ENCODE data around the gene GRIP1. TPM values are rescaled to one million over a fixed set of nuclear protein-coding genes. Genes with fewer than 3 reads are reported as not detected.

Gene GRIP1
- total RNA-seq, 1 experiment from 2014 or later = 22.5 TPM

DNA sequence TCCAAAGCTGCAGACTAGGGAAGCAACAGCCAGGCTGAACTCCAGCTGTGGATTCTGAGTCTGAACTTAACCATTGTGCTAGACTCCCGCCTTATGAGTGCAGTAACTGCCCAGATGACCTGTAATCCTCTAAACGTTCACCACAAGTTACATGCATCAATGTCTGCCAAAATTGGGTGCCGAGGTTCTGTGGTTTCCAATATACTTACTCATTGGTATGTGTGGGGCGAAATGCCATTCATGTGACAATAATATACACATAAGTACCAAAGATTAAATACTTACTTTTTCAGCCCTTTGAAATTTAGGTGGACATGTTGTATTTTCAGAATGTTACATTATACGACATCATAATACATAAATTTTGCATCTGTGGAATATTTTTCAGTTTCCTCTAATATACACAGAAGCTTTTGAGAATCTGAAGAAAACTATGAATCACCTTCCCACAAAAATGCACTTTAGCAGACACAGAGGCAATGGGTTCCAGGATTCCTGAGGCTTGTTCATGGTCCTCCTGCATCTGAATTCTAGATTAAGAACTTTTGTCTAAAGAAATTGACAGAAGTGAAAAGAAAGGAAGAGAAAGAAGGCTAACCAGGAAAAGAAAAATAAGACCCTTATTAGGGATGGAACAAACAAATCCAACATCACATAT is 31.7 kb downstream of the GRIP1 start (continued):
- TF ChIP-seq, protein P1, sequence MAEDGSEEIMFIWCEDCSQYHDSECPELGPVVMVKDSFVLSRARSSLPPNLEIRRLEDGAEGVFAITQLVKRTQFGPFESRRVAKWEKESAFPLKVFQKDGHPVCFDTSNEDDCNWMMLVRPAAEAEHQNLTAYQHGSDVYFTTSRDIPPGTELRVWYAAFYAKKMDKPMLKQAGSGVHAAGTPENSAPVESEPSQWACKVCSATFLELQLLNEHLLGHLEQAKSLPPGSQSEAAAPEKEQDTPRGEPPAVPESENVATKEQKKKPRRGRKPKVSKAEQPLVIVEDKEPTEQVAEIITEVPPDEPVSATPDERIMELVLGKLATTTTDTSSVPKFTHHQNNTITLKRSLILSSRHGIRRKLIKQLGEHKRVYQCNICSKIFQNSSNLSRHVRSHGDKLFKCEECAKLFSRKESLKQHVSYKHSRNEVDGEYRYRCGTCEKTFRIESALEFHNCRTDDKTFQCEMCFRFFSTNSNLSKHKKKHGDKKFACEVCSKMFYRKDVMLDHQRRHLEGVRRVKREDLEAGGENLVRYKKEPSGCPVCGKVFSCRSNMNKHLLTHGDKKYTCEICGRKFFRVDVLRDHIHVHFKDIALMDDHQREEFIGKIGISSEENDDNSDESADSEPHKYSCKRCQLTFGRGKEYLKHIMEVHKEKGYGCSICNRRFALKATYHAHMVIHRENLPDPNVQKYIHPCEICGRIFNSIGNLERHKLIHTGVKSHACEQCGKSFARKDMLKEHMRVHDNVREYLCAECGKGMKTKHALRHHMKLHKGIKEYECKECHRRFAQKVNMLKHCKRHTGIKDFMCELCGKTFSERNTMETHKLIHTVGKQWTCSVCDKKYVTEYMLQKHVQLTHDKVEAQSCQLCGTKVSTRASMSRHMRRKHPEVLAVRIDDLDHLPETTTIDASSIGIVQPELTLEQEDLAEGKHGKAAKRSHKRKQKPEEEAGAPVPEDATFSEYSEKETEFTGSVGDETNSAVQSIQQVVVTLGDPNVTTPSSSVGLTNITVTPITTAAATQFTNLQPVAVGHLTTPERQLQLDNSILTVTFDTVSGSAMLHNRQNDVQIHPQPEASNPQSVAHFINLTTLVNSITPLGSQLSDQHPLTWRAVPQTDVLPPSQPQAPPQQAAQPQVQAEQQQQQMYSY (CRISPR knock-in tag; IDR thresholded peaks at IDR 0.05) = no peak

DNA sequence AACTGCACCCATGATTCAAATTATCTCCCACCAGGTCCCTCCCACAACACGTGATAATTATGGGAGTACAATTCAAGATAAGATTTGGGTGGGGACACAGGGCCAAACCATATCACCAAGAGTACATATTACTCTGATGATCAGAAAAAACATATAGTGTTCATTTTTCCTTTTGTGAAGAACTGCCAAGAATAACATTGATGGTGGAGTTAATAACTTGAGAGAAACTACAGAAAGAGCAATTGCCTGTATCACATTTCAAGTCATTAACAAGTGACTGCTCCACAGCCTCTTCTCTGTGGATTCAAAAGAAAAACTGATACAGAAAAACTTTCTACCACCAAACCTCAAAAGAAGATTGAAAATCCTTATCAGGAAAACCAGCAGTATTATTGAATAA is 34.7 kb downstream of the GRIP1 start:
- peaks cover 3% of the 10 kb centered on the region; the same call in 1 of the 2 replicates for H3K4me1 Mint-ChIP-seq
- DNase-seq (ENCODE audit: low spot score) = no peak
- no peak overlapping the region for H3K27ac Mint-ChIP-seq
- ChIA-PET POLR2A (no interaction called here), CTCF (no interaction called here)
- no peaks in the 10 kb centered on the region for H3K36me3 Mint-ChIP-seq
- peaks cover 6% of the 10 kb centered on the region; the same call in 1 of the 2 replicates for H3K9me3 Mint-ChIP-seq
- ATAC-seq = no peak
- no peaks in the 10 kb centered on the region for H3K27me3 Mint-ChIP-seq (ENCODE audit: low read depth)
- no peak overlapping the region for H3K4me3 Mint-ChIP-seq
- TF ChIP-seq, protein P2, sequence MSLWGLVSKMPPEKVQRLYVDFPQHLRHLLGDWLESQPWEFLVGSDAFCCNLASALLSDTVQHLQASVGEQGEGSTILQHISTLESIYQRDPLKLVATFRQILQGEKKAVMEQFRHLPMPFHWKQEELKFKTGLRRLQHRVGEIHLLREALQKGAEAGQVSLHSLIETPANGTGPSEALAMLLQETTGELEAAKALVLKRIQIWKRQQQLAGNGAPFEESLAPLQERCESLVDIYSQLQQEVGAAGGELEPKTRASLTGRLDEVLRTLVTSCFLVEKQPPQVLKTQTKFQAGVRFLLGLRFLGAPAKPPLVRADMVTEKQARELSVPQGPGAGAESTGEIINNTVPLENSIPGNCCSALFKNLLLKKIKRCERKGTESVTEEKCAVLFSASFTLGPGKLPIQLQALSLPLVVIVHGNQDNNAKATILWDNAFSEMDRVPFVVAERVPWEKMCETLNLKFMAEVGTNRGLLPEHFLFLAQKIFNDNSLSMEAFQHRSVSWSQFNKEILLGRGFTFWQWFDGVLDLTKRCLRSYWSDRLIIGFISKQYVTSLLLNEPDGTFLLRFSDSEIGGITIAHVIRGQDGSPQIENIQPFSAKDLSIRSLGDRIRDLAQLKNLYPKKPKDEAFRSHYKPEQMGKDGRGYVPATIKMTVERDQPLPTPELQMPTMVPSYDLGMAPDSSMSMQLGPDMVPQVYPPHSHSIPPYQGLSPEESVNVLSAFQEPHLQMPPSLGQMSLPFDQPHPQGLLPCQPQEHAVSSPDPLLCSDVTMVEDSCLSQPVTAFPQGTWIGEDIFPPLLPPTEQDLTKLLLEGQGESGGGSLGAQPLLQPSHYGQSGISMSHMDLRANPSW (CRISPR knock-in tag; conservative IDR thresholded peaks at IDR 0.05; ENCODE audit: low read depth) = no peak
- TF ChIP-seq, protein P3, sequence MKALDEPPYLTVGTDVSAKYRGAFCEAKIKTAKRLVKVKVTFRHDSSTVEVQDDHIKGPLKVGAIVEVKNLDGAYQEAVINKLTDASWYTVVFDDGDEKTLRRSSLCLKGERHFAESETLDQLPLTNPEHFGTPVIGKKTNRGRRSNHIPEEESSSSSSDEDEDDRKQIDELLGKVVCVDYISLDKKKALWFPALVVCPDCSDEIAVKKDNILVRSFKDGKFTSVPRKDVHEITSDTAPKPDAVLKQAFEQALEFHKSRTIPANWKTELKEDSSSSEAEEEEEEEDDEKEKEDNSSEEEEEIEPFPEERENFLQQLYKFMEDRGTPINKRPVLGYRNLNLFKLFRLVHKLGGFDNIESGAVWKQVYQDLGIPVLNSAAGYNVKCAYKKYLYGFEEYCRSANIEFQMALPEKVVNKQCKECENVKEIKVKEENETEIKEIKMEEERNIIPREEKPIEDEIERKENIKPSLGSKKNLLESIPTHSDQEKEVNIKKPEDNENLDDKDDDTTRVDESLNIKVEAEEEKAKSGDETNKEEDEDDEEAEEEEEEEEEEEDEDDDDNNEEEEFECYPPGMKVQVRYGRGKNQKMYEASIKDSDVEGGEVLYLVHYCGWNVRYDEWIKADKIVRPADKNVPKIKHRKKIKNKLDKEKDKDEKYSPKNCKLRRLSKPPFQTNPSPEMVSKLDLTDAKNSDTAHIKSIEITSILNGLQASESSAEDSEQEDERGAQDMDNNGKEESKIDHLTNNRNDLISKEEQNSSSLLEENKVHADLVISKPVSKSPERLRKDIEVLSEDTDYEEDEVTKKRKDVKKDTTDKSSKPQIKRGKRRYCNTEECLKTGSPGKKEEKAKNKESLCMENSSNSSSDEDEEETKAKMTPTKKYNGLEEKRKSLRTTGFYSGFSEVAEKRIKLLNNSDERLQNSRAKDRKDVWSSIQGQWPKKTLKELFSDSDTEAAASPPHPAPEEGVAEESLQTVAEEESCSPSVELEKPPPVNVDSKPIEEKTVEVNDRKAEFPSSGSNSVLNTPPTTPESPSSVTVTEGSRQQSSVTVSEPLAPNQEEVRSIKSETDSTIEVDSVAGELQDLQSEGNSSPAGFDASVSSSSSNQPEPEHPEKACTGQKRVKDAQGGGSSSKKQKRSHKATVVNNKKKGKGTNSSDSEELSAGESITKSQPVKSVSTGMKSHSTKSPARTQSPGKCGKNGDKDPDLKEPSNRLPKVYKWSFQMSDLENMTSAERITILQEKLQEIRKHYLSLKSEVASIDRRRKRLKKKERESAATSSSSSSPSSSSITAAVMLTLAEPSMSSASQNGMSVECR (CRISPR knock-in tag; IDR thresholded peaks at IDR 0.05; ENCODE audit: borderline replicate concordance) = no peak
- TF ChIP-seq, protein P4, sequence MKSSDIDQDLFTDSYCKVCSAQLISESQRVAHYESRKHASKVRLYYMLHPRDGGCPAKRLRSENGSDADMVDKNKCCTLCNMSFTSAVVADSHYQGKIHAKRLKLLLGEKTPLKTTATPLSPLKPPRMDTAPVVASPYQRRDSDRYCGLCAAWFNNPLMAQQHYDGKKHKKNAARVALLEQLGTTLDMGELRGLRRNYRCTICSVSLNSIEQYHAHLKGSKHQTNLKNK (CRISPR knock-in tag; IDR thresholded peaks at IDR 0.05) = no peak
- TF ChIP-seq, protein P5, sequence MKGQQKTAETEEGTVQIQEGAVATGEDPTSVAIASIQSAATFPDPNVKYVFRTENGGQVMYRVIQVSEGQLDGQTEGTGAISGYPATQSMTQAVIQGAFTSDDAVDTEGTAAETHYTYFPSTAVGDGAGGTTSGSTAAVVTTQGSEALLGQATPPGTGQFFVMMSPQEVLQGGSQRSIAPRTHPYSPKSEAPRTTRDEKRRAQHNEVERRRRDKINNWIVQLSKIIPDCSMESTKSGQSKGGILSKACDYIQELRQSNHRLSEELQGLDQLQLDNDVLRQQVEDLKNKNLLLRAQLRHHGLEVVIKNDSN (CRISPR knock-in tag; IDR thresholded peaks at IDR 0.05) = no peak
- no peak for TF ChIP-seq CREM (CRISPR knock-in tag; IDR thresholded peaks at IDR 0.05)
- TF ChIP-seq CREB1 (CRISPR knock-in tag; IDR thresholded peaks at IDR 0.05) = no peak
- no peak for TF ChIP-seq ZNF263 (CRISPR knock-in tag; IDR thresholded peaks at IDR 0.05; ENCODE audit: low read depth)
- no peak for TF ChIP-seq JUN (CRISPR knock-in tag; IDR thresholded peaks at IDR 0.05)
- TF ChIP-seq RORB (CRISPR knock-in tag; IDR thresholded peaks at IDR 0.05) = no peak
- TF ChIP-seq SMAD3 (CRISPR knock-in tag; IDR thresholded peaks at IDR 0.05; ENCODE audit: borderline replicate concordance) = no peak
- no peak for TF ChIP-seq ZNF317 (CRISPR knock-in tag; IDR thresholded peaks at IDR 0.05; ENCODE audit: borderline replicate concordance, low read depth)
- TF ChIP-seq NR3C1 (CRISPR knock-in tag; conservative IDR thresholded peaks at IDR 0.05; ENCODE audit: low read depth) = no peak
- TF ChIP-seq, protein P6, sequence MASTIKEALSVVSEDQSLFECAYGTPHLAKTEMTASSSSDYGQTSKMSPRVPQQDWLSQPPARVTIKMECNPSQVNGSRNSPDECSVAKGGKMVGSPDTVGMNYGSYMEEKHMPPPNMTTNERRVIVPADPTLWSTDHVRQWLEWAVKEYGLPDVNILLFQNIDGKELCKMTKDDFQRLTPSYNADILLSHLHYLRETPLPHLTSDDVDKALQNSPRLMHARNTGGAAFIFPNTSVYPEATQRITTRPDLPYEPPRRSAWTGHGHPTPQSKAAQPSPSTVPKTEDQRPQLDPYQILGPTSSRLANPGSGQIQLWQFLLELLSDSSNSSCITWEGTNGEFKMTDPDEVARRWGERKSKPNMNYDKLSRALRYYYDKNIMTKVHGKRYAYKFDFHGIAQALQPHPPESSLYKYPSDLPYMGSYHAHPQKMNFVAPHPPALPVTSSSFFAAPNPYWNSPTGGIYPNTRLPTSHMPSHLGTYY (CRISPR knock-in tag; IDR thresholded peaks at IDR 0.05) = no peak
- TF ChIP-seq, protein P7, sequence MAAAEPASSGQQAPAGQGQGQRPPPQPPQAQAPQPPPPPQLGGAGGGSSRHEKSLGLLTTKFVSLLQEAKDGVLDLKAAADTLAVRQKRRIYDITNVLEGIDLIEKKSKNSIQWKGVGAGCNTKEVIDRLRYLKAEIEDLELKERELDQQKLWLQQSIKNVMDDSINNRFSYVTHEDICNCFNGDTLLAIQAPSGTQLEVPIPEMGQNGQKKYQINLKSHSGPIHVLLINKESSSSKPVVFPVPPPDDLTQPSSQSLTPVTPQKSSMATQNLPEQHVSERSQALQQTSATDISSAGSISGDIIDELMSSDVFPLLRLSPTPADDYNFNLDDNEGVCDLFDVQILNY (CRISPR knock-in tag; IDR thresholded peaks at IDR 0.05) = no peak
- TF ChIP-seq, protein P8, sequence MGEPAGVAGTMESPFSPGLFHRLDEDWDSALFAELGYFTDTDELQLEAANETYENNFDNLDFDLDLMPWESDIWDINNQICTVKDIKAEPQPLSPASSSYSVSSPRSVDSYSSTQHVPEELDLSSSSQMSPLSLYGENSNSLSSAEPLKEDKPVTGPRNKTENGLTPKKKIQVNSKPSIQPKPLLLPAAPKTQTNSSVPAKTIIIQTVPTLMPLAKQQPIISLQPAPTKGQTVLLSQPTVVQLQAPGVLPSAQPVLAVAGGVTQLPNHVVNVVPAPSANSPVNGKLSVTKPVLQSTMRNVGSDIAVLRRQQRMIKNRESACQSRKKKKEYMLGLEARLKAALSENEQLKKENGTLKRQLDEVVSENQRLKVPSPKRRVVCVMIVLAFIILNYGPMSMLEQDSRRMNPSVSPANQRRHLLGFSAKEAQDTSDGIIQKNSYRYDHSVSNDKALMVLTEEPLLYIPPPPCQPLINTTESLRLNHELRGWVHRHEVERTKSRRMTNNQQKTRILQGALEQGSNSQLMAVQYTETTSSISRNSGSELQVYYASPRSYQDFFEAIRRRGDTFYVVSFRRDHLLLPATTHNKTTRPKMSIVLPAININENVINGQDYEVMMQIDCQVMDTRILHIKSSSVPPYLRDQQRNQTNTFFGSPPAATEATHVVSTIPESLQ (CRISPR knock-in tag; IDR thresholded peaks at IDR 0.05) = no peak
- no peak for TF ChIP-seq GABPB1 (CRISPR knock-in tag; IDR thresholded peaks at IDR 0.05)
- no peak for TF ChIP-seq FOXP1 (CRISPR knock-in tag; IDR thresholded peaks at IDR 0.05; ENCODE audit: borderline replicate concordance)
- TF ChIP-seq TCF7 (CRISPR knock-in tag; IDR thresholded peaks at IDR 0.05; ENCODE audit: low read depth) = no peak

Data from WTC11 (cell line).